GM12878 (cell line): ENCODE measurements around the gene TCEAL4. TPM values are rescaled to one million over a fixed set of nuclear protein-coding genes. Genes with fewer than 3 reads are reported as not detected.

ENCODE experiments used
- CHD4 ChIP-seq: fragments of 200-600 bp; sonication (generic); IDR thresholded peaks from 2 replicates; pipeline ENCODE4 v1.6.1; 2016; ENCODE audit warnings: mild to moderate bottlenecking
- CUX1 ChIP-seq: IDR thresholded peaks from 2 replicates; pipeline ENCODE4 v1.6.1; 2012; ENCODE audit warnings: improper control_type of control experiment, low read depth, low read length; ENCODE audit not compliant: insufficient replicate concordance
- EP300 ChIP-seq, 2 experiments: fragments of 150-350 bp in 1 of 2; IDR thresholded peaks; 2 replicates each; pipeline ENCODE4 v1.6.1; 2011 to 2012; ENCODE audit warnings: low read depth in 2 of 2, low read length in 2 of 2, borderline replicate concordance in 1 of 2, improper control_type of control experiment in 1 of 2, inconsistent platforms in 1 of 2; ENCODE audit not compliant: control insufficient read depth in 1 of 2
- IRF3 ChIP-seq: fragments of 450-650 bp; IDR thresholded peaks from 2 replicates; pipeline ENCODE4 v1.6.1; 2014; ENCODE audit warnings: mild to moderate bottlenecking
- KLF5 ChIP-seq: fragments of 450-650 bp; IDR thresholded peaks from 2 replicates; pipeline ENCODE4 v1.6.1; 2014; ENCODE audit warnings: mild to moderate bottlenecking; ENCODE audit not compliant: partially characterized antibody
- MAX ChIP-seq: IDR thresholded peaks from 2 replicates; pipeline ENCODE4 v1.6.1; 2012; ENCODE audit warnings: low read depth, low read length, improper control_type of control experiment
- MLLT1 ChIP-seq: fragments of 450-650 bp; IDR thresholded peaks from 2 replicates; pipeline ENCODE4 v1.6.1; 2016; ENCODE audit warnings: mild to moderate bottlenecking
- MYB ChIP-seq: fragments of 150-350 bp; IDR thresholded peaks from 2 replicates; pipeline ENCODE4 v1.6.1; 2014; ENCODE audit warnings: mild to moderate bottlenecking, low read depth, low read length, borderline replicate concordance
- MYC ChIP-seq: IDR thresholded peaks from 2 replicates; pipeline ENCODE4 v1.6.1; 2011; ENCODE audit warnings: mild to moderate bottlenecking, low read length, moderate library complexity, inconsistent platforms; ENCODE audit not compliant: insufficient read depth, insufficient replicate concordance, insufficient read length, severe bottlenecking
- NRF1 ChIP-seq: conservative IDR thresholded peaks from 2 replicates; pipeline ENCODE4 v1.6.1; 2011; ENCODE audit warnings: mild to moderate bottlenecking, low read depth, low read length, improper control_type of control experiment
- PBX3 ChIP-seq: IDR thresholded peaks from 2 replicates; pipeline ENCODE4 v1.6.1; 2011; ENCODE audit warnings: mild to moderate bottlenecking, low read depth, low read length, moderate library complexity; ENCODE audit not compliant: insufficient replicate concordance
- RFX5 ChIP-seq: IDR thresholded peaks from 2 replicates; pipeline ENCODE4 v1.6.1; 2011; ENCODE audit warnings: low read depth, low read length, improper control_type of control experiment
- RUNX3 ChIP-seq: IDR thresholded peaks from 2 replicates; pipeline ENCODE4 v1.6.1; 2012; ENCODE audit warnings: low read length, inconsistent platforms
- SIX5 ChIP-seq: IDR thresholded peaks from 2 replicates; pipeline ENCODE4 v1.6.1; 2011; ENCODE audit warnings: mild to moderate bottlenecking, low read depth, low read length, moderate library complexity; ENCODE audit not compliant: severe bottlenecking
- SMAD5 ChIP-seq: IDR thresholded peaks from 2 replicates; pipeline ENCODE4 v1.6.1; 2016; ENCODE audit warnings: antibody characterized with exemption, low read depth
- USF2 ChIP-seq: IDR thresholded peaks from 2 replicates; pipeline ENCODE4 v1.6.1; 2011; ENCODE audit warnings: low read depth, low read length, improper control_type of control experiment, borderline replicate concordance
- ZNF274 ChIP-seq: IDR thresholded peaks from one replicate; pipeline ENCODE4 v1.8.0; 2011; ENCODE audit not compliant: insufficient read length, insufficient read depth
- ZNF384 ChIP-seq: IDR thresholded peaks from 2 replicates; pipeline ENCODE4 v1.6.1; 2012; ENCODE audit warnings: low read depth, mild to moderate bottlenecking, low read length, improper control_type of control experiment, borderline replicate concordance
- polyA plus RNA-seq, 11 experiments: library from polyadenylated mRNA; depleted of rRNA in 4 of 11; unstranded in 6 of 11; stranded (reverse) in 5 of 11; fragments of >200 nt; fragmentation: Nextera tagmentation in 4 of 11; fragmentation: Illumina TruSeq in 1 of 11; extraction: Ambion mirVana in 4 of 11; extraction: Trizol in 1 of 11; gene quantifications; 1 replicate in 1 of 11; 2 replicates in 10 of 11; pipeline versions ENCODE4 v1.2.1 to v1.2.3, GENCODE V29; 2011 to 2016; ENCODE audit warnings: inconsistent platforms in 2 of 11, missing spikeins in 2 of 11, low read depth in 1 of 11
- total RNA-seq, 4 experiments: library from RNA; depleted of rRNA in 3 of 4; stranded (reverse); fragments of >200 nt in 3 of 4; fragmentation: Illumina TruSeq in 1 of 4; extraction: Trizol in 1 of 4; gene quantifications; 2 replicates each; pipeline versions ENCODE4 v1.2.1 to v1.2.3, GENCODE V29; 2013 to 2021

Gene TCEAL4
- total and polyA plus RNA-seq, 10 of the 15 experiments (the other 5 are each of a cell fraction or from before 2014, with no cell fraction given) = 9.6 to 63.8 (median 32.1) TPM

- TF ChIP-seq MYC (no peak), SMAD5 (0 out of 2 replicates have a peak, but pooled peaks have one; percentile 1), KLF5 (no peak), MLLT1 (no peak), ZNF274 (no peak), ZNF384 (no peak), CUX1 (no peak), RUNX3 (no peak), SIX5 (no peak), MYB (no peak), RFX5 (no peak), MAX (no peak), EP300 (IDR thresholded peaks at IDR 0.05; ENCODE audit: borderline replicate concordance in 1 of 2, control insufficient read depth in 1 of 2, low read depth in 2 of 2, low read length in 2 of 2) (no peak), CHD4 (no peak), IRF3 (no peak), USF2 (no peak), PBX3 (peak; percentile 52), NRF1 (no peak)
These were observed 44.2 kb downstream of the TCEAL4 start (continued) for GRCh38 chrX:103629318-103630170.
